Tibial nerve (tissue), 4 donors: ENCODE results near the gene CLMP.

Source experiments
- CTCF ChIP-seq, 5 experiments: fragments of 200-600 bp in 3 of 5; fragments of 450-650 bp in 2 of 5; sonication (generic) in 3 of 5; IDR thresholded peaks; one replicate each; pipeline ENCODE4 v1.5.1; 2016 to 2019; ENCODE audit warnings: antibody characterized with exemption in 5 of 5, mild to moderate bottlenecking in 3 of 5, moderate library complexity in 2 of 5
- EP300 ChIP-seq, 2 donors: sonication (generic); formaldehyde crosslinking; IDR thresholded peaks; one replicate each; pipeline ENCODE4 v1.6.1; 2017; ENCODE audit warnings: antibody characterized with exemption in 2 of 2, mild to moderate bottlenecking in 1 of 2
- POLR2A ChIP-seq, 2 donors: fragments of 450-650 bp; IDR thresholded peaks; one replicate each; pipeline ENCODE4 v1.6.1; 2017; ENCODE audit warnings: antibody characterized with exemption in 2 of 2, mild to moderate bottlenecking in 2 of 2, moderate library complexity in 2 of 2

GRCh38 chr11:123145661-123146060 is 49.4 kb downstream of the CLMP start:
- TF ChIP-seq EP300 (IDR thresholded peaks at IDR 0.05) (no peak), POLR2A (IDR thresholded peaks at IDR 0.05) (no peak), CTCF (IDR thresholded peaks at IDR 0.05) (no peak)
